GM12878 (cell line): ENCODE data around the gene SUMF1. TPM values are rescaled to one million over a fixed set of nuclear protein-coding genes. Genes with fewer than 3 reads are reported as not detected.
A peak's percentile ranks its signal among the peaks of the same experiment; 100 is the strongest.

ENCODE experiments used
- ATAC-seq: fragments of 200-7000 bp; cut with Tn5 transposase; 3 replicates; pipeline ENCODE4 v1.9.1; 2020; ENCODE audit warnings: mild to moderate bottlenecking, moderate library complexity
- BruUV-seq: library from RNA; stranded (reverse); fragments of 400-500 nt; replicated peaks from 2 replicates; lab custom pipeline; 2021; lab: Mats Ljungman, UMichigan
- CTCF ChIA-PET: fragments of 300-600 bp; sonication (Branson Sonifier 250); formaldehyde crosslinking; extraction: SDS; loops from one replicate; lab custom pipeline; 2021; ENCODE audit warnings: inconsistent platforms; lab: Yijun Ruan, JAX
- POLR2A ChIA-PET: fragments of 350-600 bp; formaldehyde crosslinking; extraction: SDS; loops from one replicate; lab custom pipeline; 2021; ENCODE audit warnings: inconsistent platforms; lab: Charles Lee
- RAD21 ChIA-PET: fragments of 300-600 bp; sonication (Branson Sonifier 250); formaldehyde crosslinking; loops from one replicate; lab custom pipeline; 2023; ENCODE audit warnings: antibody characterized with exemption; ENCODE audit not compliant: unreplicated experiment; lab: Charles Lee
- SMC1A ChIA-PET: fragments of 300-600 bp; sonication (Branson Sonifier 250); formaldehyde crosslinking; loops from one replicate; lab custom pipeline; 2023; ENCODE audit not compliant: unreplicated experiment, uncharacterized antibody; lab: Charles Lee
- DNase-seq: peaks from one replicate; pipeline ENCODE4 v3.0.0-alpha.2; 2011; ENCODE audit warnings: low read depth, low spot score
- FAIRE-seq: peaks from 3 replicates; lab custom pipeline; 2011; peaks lifted over from hg19 to GRCh38; lab: Jason Lieb, UNC
- H2AFZ ChIP-seq: 2 replicates; pipeline ENCODE4 v1.6.0; 2011; ENCODE audit warnings: low read depth, low read length, control low read depth; ENCODE audit not compliant: control insufficient read depth
- H3K27ac ChIP-seq: 2 replicates; pipeline ENCODE4 v1.5.1; 2011; ENCODE audit warnings: control low read depth; ENCODE audit not compliant: control insufficient read depth, insufficient read depth
- H3K27me3 ChIP-seq, 2 experiments: replicated peaks in 1 of 2; 2 replicates each; pipeline versions ENCODE4 v1.6.0 to v1.6.1; 2011; ENCODE audit warnings: low read length in 1 of 2; ENCODE audit not compliant: control insufficient read depth in 2 of 2, insufficient read depth in 2 of 2
- H3K36me3 ChIP-seq, 2 experiments: 2 replicates each; pipeline ENCODE4 v1.5.1; 2011; ENCODE audit warnings: low read length in 1 of 2; ENCODE audit not compliant: control insufficient read depth in 2 of 2, insufficient read depth in 2 of 2
- H3K4me1 ChIP-seq: 2 replicates; pipeline ENCODE4 v1.6.1; 2011; ENCODE audit warnings: mild to moderate bottlenecking, low read length, moderate library complexity, mixed read lengths; ENCODE audit not compliant: control insufficient read depth, insufficient read depth
- H3K4me2 ChIP-seq: 2 replicates; pipeline ENCODE4 v1.6.0; 2011; ENCODE audit warnings: control low read depth; ENCODE audit not compliant: control insufficient read depth, insufficient read depth
- H3K4me3 ChIP-seq: fragments of 200-600 bp; sonication (generic); 2 replicates; pipeline ENCODE4 v1.5.1; 2016
- H3K79me2 ChIP-seq: 2 replicates; pipeline ENCODE4 v1.6.0; 2011; ENCODE audit warnings: low read length; ENCODE audit not compliant: control insufficient read depth, insufficient read depth
- H3K9ac ChIP-seq: 2 replicates; pipeline ENCODE4 v1.8.0; 2011; ENCODE audit warnings: low read length, control low read depth, mixed read lengths; ENCODE audit not compliant: control insufficient read depth, insufficient read depth
- H3K9me3 ChIP-seq: replicated peaks from 3 replicates; pipeline ENCODE4 v1.5.1; 2011; ENCODE audit warnings: mild to moderate bottlenecking, low read length; ENCODE audit not compliant: control insufficient read depth, insufficient read depth
- H4K20me1 ChIP-seq: 2 replicates; pipeline ENCODE4 v1.6.0; 2011; ENCODE audit not compliant: control insufficient read depth, insufficient read depth
- CREM ChIP-seq: IDR thresholded peaks from 2 replicates; pipeline ENCODE4 v1.6.1; 2014; ENCODE audit warnings: antibody characterized with exemption, low read depth
- FOXM1 ChIP-seq: IDR thresholded peaks from 2 replicates; pipeline ENCODE4 v1.6.1; 2012; ENCODE audit warnings: low read depth, mild to moderate bottlenecking, inconsistent platforms, low read length, moderate library complexity
- MTA2 ChIP-seq: fragments of 450-650 bp; IDR thresholded peaks from 2 replicates; pipeline ENCODE4 v1.6.1; 2016; ENCODE audit warnings: low read depth, mild to moderate bottlenecking, moderate library complexity
- PAX8 ChIP-seq: fragments of 450-650 bp; IDR thresholded peaks from 2 replicates; pipeline ENCODE4 v1.6.1; 2017; ENCODE audit warnings: mild to moderate bottlenecking, moderate library complexity
- SMAD1 ChIP-seq: fragments of 450-650 bp; IDR thresholded peaks from 2 replicates; pipeline ENCODE4 v1.6.1; 2018; ENCODE audit warnings: mild to moderate bottlenecking, low read depth; ENCODE audit not compliant: partially characterized antibody
- SREBF2 ChIP-seq: IDR thresholded peaks from 2 replicates; pipeline ENCODE4 v1.6.1; 2012; ENCODE audit warnings: mild to moderate bottlenecking, low read length
- TBL1XR1 ChIP-seq: IDR thresholded peaks from 2 replicates; pipeline ENCODE4 v1.6.1; 2012; ENCODE audit warnings: low read depth, low read length, improper control_type of control experiment
- YBX1 ChIP-seq: fragments of 450-650 bp; IDR thresholded peaks from 2 replicates; pipeline ENCODE4 v1.6.1; 2016; ENCODE audit warnings: antibody characterized with exemption
- ZNF217 ChIP-seq: fragments of 450-650 bp; IDR thresholded peaks from 2 replicates; pipeline ENCODE4 v1.6.1; 2017; ENCODE audit warnings: antibody characterized with exemption, mild to moderate bottlenecking
- WGBS: methylation state at CpG from one replicate; pipeline ENCODE4 v1.1.6; 2016; ENCODE audit warnings: low lambda C conversion rate; ENCODE audit not compliant: insufficient replicate concordance, insufficient coverage; ENCODE audit errors: missing lambda C conversion rate; 5-methylcytosine and 5-hydroxymethylcytosine counted together
- in situ Hi-C: fragments of 300-500 bp; cut with MboI; formaldehyde crosslinking; loops from 9 replicates; pipeline ENCODE4 v1.14.3; 2018; ENCODE audit warnings: mixed read lengths
- intact Hi-C: fragments of 100-400 bp; cut with micrococcal nuclease; formaldehyde crosslinking; loops from one replicate; pipeline ENCODE4 v1.14.2; 2022; ENCODE audit not compliant: unreplicated experiment
- polyA plus RNA-seq, 11 experiments: library from polyadenylated mRNA; depleted of rRNA in 4 of 11; unstranded in 6 of 11; stranded (reverse) in 5 of 11; fragments of >200 nt; fragmentation: Nextera tagmentation in 4 of 11; fragmentation: Illumina TruSeq in 1 of 11; extraction: Ambion mirVana in 4 of 11; extraction: Trizol in 1 of 11; gene quantifications; 1 replicate in 1 of 11; 2 replicates in 10 of 11; pipeline versions ENCODE4 v1.2.1 to v1.2.3, GENCODE V29; 2011 to 2016; ENCODE audit warnings: inconsistent platforms in 2 of 11, missing spikeins in 2 of 11, low read depth in 1 of 11
- total RNA-seq, 4 experiments: library from RNA; depleted of rRNA in 3 of 4; stranded (reverse); fragments of >200 nt in 3 of 4; fragmentation: Illumina TruSeq in 1 of 4; extraction: Trizol in 1 of 4; gene quantifications; 2 replicates each; pipeline versions ENCODE4 v1.2.1 to v1.2.3, GENCODE V29; 2013 to 2021
- TF ChIP-seq, protein P1 (sequence below): fragments of 450-650 bp; IDR thresholded peaks from 2 replicates; pipeline ENCODE4 v1.6.1; 2017; ENCODE audit warnings: borderline replicate concordance
- TF ChIP-seq, protein P2 (sequence below): fragments of 450-650 bp; IDR thresholded peaks from 2 replicates; pipeline ENCODE4 v1.6.1; 2017; ENCODE audit warnings: mild to moderate bottlenecking, low read depth, inconsistent platforms; ENCODE audit not compliant: poor library complexity, severe bottlenecking
- TF ChIP-seq, protein P3 (sequence below): fragments of 450-650 bp; conservative IDR thresholded peaks from 2 replicates; pipeline ENCODE4 v1.6.1; 2017; ENCODE audit warnings: mild to moderate bottlenecking, moderate library complexity

The SUMF1 gene
- total and polyA plus RNA-seq, 10 of the 15 experiments (the other 5 are each of a cell fraction or from before 2014, with no cell fraction given), result 3.2 to 14.3 (median 8.5) TPM

DNA sequence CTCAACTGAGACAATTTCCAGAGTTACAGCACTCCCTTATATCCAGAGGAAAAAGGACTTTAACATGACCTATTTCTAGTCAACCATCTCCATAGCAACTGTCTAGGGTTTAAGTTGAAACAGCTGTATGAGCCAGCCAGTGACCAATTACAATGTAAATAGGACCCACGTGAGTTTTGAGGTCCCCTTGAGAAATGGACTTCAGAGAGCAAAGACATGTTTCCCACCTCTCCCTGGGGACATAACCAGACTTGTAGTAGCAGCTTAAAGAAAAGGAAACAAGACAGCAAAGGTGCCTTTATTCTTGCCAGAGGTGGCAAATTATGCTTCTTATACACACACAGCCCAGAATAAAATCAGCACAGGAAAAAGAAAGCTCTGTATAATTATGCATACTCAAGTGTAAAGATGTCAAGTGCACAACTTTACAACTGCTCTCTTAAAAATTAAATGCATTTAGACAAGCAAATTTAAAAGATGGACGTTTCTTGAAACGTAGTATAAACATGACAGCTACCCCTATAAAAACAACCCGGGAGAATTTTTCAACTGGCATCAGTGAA lies 40.2 kb downstream of the SUMF1 start (continued):
- 0 out of 2 replicates have a peak, but pooled peaks have one; percentile 12 for TF ChIP-seq FOXM1
- peak; percentile 50 for TF ChIP-seq MTA2
- TF ChIP-seq SREBF2, result no peak

DNA sequence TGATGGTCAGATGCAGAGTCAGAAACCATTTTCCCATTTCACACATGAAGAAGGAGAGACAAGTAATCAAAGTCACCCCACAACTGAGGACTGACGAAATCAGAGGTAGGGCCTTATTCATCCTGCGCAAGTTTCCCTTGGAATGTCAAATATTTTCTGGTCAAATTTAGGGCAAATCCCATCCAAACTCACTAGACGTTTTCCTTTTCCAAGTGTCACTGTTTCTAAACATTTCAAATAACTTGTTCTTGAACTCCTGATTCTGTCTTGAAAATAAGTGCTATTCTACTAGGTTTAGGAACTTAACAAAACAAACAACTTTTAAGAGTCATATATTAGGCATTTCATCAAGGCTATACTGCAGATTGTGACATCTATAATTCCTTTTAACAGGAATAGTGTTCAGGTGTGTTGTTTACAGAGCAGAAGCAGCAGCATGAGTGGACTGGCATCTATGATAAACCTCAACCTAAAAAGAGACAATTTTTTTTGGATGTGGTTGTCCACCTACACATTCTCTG lies 40.7 kb downstream of the SUMF1 start:
- CTCF ChIA-PET, result interaction anchor here (1.4 to 2.6 kb wide), 3 partner anchors 68 to 207 kb away, joined by 4 to 8 read pairs (median 5); partner anchors contain the start of gene ITPR1
- no peak for FAIRE-seq
- TF ChIP-seq PAX8, result peak; percentile 0; the same call in 1 of the 2 replicates
- no peak for TF ChIP-seq SMAD1
- no peak for TF ChIP-seq TBL1XR1
- no peak for TF ChIP-seq CREM
- no peak for TF ChIP-seq YBX1
- TF ChIP-seq, protein P1, sequence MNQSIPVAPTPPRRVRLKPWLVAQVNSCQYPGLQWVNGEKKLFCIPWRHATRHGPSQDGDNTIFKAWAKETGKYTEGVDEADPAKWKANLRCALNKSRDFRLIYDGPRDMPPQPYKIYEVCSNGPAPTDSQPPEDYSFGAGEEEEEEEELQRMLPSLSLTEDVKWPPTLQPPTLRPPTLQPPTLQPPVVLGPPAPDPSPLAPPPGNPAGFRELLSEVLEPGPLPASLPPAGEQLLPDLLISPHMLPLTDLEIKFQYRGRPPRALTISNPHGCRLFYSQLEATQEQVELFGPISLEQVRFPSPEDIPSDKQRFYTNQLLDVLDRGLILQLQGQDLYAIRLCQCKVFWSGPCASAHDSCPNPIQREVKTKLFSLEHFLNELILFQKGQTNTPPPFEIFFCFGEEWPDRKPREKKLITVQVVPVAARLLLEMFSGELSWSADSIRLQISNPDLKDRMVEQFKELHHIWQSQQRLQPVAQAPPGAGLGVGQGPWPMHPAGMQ, result no peak
- TF ChIP-seq, protein P2, sequence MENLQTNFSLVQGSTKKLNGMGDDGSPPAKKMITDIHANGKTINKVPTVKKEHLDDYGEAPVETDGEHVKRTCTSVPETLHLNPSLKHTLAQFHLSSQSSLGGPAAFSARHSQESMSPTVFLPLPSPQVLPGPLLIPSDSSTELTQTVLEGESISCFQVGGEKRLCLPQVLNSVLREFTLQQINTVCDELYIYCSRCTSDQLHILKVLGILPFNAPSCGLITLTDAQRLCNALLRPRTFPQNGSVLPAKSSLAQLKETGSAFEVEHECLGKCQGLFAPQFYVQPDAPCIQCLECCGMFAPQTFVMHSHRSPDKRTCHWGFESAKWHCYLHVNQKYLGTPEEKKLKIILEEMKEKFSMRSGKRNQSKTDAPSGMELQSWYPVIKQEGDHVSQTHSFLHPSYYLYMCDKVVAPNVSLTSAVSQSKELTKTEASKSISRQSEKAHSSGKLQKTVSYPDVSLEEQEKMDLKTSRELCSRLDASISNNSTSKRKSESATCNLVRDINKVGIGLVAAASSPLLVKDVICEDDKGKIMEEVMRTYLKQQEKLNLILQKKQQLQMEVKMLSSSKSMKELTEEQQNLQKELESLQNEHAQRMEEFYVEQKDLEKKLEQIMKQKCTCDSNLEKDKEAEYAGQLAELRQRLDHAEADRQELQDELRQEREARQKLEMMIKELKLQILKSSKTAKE, result no peak
- TF ChIP-seq, protein P3, sequence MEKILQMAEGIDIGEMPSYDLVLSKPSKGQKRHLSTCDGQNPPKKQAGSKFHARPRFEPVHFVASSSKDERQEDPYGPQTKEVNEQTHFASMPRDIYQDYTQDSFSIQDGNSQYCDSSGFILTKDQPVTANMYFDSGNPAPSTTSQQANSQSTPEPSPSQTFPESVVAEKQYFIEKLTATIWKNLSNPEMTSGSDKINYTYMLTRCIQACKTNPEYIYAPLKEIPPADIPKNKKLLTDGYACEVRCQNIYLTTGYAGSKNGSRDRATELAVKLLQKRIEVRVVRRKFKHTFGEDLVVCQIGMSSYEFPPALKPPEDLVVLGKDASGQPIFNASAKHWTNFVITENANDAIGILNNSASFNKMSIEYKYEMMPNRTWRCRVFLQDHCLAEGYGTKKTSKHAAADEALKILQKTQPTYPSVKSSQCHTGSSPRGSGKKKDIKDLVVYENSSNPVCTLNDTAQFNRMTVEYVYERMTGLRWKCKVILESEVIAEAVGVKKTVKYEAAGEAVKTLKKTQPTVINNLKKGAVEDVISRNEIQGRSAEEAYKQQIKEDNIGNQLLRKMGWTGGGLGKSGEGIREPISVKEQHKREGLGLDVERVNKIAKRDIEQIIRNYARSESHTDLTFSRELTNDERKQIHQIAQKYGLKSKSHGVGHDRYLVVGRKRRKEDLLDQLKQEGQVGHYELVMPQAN, result no peak
- TF ChIP-seq ZNF217, result no peak

More for the DNA sequence above, 40.7 kb downstream of the SUMF1 start:
- ChIA-PET RAD21 (interaction anchor here (1.0 to 4.4 kb wide), 11 partner anchors 10 to 329 kb away, joined by 3 to 19 read pairs (median 5); partner anchors contain the start of genes ITPR1 and SUMF1), SMC1A (interaction anchor here (0.7 to 3.3 kb wide), 11 partner anchors 8 to 76 kb away, joined by 3 to 16 read pairs (median 5); partner anchors contain the start of gene SUMF1), POLR2A (interaction anchor here (0.7 to 2.4 kb wide), 3 partner anchors 16 to 81 kb away, joined by 5 to 8 read pairs (median 6); partner anchors contain the start of gene ITPR1)
- no TSS peak for BruUV-seq
- ATAC-seq, result no peak
- peaks cover 11% of the 10 kb centered on the region for H3K4me1 ChIP-seq
- H3K9me3 ChIP-seq, result peaks cover 1% of the 10 kb centered on the region; the same call in 2 of the 3 replicates
- H3K4me3 ChIP-seq, result no peak overlapping the region
- no peaks in the 10 kb centered on the region for H3K79me2 ChIP-seq
- H3K27ac ChIP-seq, result peak overlapping the region; percentile 33
- WGBS, result 71% methylated on average over 3 of the region's 3 CpGs
- H2AFZ ChIP-seq, result no peak overlapping the region; the same call in 1 of the 2 replicates
- no peaks in the 10 kb centered on the region for H3K36me3 ChIP-seq
- H3K4me2 ChIP-seq, result no peak overlapping the region; the same call in 1 of the 2 replicates
- H4K20me1 ChIP-seq, result no peaks in the 10 kb centered on the region
- no peak overlapping the region for H3K9ac ChIP-seq
- no peaks in the 10 kb centered on the region for H3K27me3 ChIP-seq
- DNase-seq, result no peak
- in situ Hi-C loops, result no loop called here
- intact Hi-C loops, result loop anchor here (5.0 kb wide), 2 partner anchors 66 to 81 kb away; partner anchors contain the start of gene ITPR1
